Anterior cingulate cortex (tissue), 58 donors: Measurements from ENCODE around the gene FGD5.

ENCODE experiments used
- DNase-seq, 58 donors: peaks; one replicate each; lab custom pipeline; 2025; lab: John Stamatoyannopoulos, UW

FGD5 gene

DNA sequence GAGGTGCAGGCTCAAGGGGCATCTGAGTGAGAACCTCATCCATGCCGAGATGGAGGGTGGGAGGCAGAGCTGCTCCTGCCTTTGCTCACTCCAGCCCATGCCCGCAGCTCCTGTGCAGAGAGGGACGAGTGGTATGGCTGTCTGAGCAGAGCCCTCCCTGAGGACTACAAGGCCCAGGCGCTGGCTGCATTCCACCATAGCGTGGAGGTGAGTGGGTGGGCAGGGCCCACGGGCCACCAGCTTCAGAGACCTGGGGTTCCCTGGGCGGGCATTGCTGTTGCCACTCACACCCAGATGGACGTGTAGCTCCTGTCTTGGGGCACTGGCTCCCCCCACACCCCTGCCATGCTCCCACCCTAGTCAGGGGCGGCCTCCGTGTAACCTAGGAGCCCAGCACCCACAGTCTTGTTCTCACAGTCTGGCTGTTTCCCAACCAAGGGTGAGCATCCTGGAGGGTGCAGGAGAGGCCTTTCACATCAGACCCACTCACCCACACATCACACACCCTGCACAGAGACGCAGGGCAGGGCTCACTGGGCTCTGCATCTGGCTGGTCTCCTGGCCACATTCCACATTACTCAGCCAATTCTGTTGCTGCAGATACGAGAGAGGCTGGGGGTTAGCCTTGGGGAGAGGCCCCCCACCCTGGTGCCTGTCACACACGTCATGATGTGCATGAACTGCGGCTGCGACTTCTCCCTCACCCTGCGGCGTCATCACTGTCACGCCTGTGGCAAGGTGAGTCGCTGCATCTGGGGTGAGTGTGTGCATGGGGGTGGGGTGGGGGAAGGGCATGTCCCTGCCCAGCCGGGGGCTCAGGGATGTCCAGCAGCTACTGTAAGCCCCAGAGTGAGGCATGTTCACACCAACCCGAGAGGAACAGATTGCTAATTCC, 103.3 kb downstream of the FGD5 start:
- no peak for DNase-seq

DNA sequence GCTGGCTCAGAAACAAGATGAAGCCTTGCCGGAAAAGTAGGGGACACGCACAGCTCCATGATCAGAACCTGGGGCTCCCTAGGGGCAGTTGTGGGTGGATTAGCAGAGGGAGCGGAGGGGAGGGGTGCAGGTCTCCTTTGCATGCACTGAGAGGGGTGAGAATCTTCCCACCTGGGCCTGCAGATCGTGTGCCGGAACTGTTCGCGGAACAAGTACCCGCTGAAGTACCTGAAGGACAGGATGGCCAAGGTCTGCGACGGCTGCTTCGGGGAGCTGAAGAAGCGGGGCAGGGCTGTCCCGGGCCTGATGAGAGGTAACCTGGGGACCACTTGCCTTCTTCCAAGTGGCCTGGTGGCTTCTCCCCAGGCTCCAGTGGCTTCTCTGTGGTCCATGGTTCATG, 104.1 kb downstream of the FGD5 start:
- no peak for DNase-seq

DNA sequence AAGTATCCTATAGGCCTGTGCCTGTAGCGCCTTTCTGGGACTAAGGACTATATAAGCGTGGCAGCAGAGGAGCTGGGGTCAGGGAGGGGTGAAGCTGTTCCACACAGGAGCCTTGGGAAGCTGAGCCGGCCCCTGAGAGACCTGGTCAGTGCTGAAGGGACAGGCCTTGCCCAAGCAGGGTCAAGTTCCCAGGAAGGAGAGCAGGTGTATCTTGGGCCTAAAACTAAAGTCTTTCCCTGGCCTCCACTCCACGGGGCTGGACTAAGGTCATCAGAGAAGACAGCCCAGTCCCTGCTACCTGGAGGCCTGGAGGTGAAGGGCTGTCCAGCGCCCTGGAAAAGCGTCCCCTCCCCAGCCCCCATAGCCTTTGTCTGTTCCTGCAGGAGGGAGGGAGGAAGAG, 104.7 kb downstream of the FGD5 start:
- no peak for DNase-seq

DNA sequence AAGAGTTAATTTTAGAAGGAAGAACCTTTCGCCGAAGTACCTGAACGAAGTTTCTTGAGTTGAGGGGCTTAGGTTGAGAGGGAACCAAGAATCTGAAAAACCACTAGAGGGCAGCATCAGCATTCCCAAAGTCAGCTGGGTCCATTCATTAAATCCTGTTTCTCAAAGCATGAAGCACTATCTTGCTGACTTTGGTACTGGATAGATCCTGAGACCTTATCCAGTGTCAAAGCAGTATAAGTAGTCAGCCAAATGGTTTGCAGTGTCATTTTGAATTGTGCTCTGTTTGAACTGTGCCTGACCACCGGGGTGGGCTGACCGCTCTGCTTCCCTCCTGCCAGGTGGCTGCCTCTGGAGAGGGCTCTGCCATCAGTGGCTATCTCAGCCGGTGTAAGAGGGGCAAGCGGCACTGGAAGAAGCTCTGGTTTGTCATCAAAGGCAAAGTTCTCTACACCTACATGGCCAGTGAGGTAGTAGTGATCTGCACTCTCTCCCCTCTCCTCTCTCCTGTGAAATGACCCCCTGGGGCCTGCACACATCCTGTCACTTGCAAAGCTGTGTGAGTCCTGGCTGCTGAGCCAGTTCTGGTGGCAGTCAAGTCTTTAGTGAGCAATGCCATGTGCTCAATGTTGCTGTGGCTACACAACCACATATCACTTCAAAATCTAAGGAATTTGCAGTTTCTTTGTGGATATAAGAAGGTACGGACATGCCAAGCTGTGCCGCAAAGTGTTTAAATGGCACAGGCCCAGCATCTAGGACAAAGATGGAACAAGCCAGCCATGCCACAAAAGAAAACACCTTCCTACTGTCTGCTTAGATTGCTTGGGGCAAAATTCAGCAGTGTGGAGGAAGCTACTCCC, 107.2 kb downstream of the FGD5 start:
- DNase-seq, result peak in 14 of 58 donors; percentile 2 to 45 (median 9)

DNA sequence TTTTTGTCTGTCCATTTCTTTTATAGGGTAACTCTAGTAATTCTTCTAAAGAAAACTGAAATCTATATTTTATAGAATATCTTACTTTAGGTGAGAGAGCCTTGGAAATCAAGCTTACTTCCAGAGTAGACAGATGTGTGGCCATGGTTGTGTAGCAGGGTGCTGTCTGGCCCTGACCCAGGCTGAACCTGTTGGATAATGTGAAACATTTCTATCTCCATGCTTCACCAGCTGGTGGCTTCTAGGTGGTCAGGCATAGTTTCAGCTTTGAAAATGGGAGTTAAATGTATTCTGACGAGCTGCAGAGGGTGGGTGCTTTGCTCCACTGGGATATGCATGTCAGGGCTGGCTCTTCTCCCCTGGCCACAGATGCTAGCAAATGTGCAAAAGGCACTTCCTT, 107.8 kb downstream of the FGD5 start:
- no peak for DNase-seq

DNA sequence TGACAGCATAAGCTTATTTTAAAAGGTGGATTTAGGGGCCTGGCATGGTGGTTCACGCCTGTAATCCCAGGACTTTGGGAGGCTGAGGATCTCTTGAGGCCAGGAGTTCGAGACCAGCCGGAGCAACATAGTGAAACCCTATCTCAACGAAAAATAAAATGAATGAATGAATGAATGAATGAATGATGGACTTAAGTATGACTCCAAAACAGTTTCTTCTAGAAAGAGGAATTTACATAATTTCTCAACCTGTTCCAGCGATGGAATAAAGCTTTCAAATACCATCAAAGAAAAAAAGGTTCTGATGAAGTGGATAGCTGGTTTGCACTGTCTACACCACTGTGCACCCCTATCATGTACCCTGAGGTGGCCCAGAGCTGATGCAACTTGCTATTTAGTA, 108.5 kb downstream of the FGD5 start:
- no peak for DNase-seq

DNA sequence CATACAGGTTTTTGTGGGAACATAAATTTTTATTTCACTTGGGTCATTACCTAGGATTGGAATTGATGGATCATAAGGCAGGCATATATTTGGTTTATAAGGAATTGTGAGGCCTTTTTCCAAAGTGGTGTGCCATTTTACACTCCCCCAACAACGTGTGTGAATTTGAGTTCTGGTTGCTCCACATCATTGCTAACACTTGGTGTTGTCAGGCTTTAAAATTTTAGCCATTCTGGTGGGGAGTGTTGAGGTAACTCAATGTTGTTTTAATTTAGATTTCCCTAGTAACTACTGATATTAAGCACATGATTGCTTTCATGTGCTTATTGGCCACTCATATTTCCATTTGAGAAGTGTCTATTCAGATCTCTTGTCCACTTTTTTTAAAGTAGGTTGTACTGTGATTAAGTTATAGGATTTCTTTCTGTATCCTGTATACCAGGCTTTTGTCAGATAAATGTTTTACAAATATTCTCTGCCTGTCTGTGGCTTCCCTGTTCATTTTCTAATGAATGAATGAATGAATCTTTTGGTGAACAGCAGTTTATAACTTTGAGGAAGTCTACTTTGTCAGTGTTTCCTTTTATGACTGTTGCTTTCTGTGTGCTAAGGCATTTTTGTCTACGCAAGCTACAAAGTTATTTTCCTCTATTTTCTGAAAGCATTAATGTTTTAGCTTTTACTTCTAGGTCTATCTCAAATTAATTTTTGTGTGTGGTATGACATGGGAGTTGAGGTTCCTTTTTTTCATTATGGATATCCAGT, 110.7 kb downstream of the FGD5 start:
- DNase-seq, result no peak

DNA sequence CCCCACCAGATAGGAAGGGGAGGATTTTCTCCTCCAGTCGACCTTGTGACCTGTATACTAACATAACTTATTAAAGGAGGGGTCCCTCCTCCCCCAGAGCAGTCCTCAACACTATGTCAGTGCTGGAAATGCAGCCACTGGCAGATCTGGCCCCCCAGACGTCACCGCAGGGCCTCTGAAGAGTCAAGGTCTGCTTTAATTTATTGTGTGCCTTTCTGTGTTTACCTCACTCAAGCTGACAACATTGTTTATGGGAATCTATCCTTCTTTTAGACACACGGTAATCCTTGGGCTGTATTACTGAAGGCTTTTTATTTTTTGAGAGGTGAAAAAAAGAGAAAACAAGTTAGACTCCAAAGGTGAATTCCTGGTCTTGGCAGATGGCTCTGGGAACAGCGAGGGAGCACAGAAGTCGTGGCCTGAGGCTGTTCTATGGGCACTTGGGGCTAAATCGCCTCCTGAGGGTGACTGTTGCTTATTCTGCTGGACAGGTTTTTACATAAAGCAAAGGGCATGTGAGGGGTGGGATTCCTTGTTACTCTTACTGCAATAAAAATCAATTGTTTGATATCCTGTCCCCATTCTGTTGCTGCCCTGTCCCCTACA, 115.2 kb downstream of the FGD5 start:
- DNase-seq, result no peak

DNA sequence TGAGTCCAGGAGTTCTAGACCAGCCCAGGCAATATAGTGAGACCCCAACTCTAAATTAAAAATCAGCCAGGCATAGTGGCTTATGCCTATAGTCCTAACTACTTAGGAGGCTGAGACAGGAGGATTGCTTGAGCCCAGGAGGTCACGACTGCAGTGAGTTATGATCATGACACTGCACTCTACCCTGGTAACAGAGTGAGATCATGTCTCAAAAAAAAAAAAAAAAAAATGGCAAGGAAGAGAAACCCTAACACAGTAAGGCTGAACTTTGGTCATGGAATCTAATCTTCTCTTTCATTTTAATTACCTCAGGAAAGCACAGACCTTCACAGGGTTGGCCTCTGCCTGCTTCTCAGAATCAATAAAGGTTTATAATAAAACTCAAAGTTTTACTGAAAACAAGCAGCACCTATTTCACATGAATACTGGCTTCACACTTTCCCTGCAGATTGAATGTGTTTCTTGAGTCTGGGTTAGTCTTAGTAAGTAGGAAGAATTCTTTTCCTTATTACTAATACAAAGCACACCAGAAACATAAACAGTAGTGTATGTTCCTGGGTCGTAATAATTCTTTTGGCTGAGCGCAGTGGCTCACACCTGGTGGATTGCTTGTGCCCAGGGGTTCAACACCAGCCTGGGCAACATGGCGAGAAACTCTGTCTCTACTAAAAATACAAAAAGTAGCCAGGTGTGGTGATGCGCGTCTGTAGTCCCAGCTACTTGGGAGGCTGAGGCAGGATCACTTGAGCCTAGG, 117.0 kb downstream of the FGD5 start:
- no peak for DNase-seq

DNA sequence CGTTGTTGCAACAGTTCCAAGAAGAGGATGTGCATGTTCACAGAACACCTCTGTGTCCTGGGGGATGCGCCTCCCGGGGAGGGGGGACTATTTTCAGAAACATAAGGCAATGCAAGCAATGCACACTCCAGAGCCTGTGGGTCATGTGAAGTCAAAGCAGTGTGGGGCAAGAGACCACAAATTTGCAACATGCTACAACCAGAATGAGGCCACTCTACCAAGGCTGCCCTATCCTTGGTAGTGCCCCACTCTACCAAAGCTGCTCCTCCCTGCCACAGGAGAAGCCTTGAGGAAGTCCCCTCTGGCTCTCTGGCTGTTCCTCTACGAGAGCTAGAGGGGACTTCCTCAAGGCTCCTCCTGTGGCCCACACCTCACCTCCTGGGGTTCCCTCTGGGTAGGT, 120.2 kb downstream of the FGD5 start:
- DNase-seq, result no peak

DNA sequence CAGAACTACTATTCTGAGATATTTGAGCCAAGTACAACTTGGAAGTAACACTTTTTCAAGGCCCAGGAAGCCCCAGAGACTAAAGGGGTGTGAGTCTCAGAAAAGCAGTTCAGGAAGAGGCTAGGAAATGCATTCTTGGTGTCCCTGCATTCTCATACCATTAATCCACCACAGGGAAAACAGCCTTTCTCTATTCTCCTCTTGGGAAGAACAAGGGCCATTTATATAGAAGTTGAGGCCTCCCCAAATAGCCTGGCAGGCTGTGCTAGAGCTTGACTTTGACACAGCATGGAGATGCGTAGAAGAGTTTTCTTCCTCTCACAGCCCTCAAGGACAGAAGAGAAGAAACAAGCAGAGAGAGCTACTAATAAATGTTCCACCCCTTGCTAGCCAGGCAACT, 123.1 kb downstream of the FGD5 start:
- DNase-seq, result peak in 1 of 58 donors; percentile 36

DNA sequence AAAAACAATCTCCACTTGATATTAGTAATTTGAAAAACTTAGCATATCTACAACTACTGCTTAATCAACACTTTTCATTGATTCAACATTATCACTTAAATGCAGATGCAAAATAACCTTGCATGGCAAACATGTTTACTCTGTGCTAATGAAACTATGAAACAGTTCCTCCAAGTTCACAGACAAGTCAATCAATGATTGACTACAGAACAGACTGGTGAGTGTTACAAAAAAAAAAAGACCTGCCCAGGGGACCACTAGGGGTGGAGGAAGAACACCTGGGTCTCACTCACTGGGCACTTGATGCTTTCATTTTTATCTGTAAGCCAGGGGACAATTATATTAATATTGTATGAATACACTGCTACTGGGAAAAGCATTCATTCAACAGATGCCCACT, 124.3 kb downstream of the FGD5 start:
- DNase-seq, result no peak

DNA sequence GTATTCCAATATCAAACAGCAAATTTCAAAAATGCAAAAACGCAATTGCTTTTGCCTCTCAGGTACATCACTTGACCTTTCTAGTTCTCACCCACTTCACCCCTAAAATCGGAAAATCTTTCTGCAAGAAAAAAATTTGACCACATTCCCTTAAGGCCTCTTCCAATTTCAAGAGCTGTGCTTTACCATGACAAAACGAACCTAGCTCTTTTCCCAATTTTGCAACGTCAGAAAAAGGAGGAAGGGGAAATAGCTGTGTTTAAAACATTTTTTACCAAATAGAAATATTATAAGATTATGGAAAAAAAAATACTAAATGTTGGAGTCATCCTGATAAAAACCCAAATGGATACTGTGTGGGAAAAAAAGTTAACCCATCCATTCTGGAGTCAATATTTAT, 127.5 kb downstream of the FGD5 start:
- no peak for DNase-seq

DNA sequence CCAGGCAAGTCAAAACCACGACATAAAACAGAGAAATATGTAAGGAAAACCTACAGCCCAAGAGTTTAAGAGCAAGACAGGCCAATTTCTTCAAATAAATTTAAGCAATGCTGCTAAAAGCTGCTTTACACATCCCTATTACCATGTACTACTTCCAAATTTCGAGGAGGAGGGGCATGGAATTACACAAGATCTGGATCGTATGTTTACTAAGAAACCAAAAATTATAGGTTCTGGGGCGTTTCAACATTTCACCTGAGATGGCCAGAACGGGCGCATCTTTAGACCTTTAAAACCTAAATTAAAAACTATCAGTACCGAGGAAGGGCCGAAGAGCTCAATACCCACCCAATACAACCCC, 128.0 kb downstream of the FGD5 start:
- no peak for DNase-seq

DNA sequence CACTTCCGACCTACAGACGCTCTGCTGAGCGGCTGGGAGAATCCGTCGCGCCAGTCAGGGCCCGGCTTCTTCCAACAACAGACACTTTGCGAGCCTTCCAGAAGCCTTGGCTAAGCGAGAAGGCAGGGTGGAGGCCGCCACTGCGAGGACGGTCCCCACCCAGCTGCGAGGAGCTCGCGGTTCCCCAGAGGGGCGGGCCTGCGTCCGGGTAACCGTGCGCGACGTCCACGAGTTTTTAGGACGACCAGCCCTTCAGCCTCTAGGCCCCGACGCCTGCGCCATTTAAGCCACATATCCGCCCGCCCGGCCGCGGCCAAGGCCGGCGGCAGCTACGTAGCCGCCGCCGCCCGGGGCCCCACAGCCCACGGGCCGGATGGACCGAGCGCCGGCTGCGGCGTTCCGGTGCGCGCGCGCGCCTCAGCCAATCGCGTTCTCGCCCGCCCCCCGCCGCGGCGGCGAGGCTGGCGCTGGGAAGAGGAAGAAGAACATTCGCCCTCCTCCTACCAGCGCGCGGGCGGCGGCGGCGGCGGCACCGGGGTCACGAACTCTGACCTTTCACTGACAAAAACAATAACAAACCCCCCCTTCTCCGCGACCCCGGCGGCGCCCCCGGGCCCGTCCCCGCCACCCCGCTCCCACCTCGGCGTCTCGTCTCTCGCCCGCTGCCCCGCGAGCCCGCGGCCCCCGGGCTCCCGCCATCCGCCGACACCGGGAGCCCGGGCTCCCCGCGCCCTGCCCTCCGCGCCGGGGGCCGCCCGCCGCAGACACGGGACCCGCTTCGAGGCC, 128.5 kb downstream of the FGD5 start, which contains the start of gene NR2C2:
TSS of gene NR2C2 (plus strand) at position 484 of the 786 bp plus-strand sequence. CDS start 56,332 bp downstream, outside the sequence.
- DNase-seq, result peak in 55 of 58 donors; percentile 44 to 87 (median 75)

DNA sequence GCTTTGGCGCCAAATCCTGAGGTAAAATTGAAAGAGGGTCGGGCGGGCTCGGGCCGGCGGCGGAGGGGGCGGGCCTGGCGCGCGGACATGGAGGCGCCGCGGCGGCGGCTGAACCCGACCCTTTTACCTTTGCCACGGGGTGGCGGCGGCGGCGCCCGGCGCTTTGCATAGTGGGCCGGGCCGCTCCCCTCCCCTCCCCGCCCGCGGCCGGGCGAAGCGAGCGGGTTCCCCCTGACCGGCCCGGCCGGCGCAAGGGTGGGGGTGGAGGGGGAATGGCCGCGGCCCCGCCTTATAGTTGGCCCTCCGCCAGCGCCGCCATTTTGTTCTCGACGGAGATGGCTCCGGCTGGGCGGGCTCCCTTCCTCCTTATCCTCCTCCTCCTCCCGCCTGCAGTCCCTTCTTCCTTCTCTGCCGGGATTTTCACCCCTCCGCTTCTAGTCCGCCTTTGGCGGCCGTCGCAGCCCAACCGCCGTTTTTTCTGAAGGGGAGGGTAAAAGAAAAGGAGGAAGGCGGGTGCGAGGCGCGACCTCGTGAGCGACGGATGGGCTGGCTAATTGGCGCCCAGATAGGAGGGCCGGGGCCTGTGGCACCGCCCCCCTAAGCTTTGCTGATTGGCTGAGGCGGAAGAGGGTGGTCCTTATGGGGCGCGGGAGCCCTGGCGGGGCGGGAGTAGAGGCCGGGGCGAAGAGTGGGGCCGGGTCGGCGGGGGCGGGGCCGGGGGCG, 129.3 kb downstream of the FGD5 start:
- DNase-seq, result peak; percentile 71 to 99 (median 97)

DNA sequence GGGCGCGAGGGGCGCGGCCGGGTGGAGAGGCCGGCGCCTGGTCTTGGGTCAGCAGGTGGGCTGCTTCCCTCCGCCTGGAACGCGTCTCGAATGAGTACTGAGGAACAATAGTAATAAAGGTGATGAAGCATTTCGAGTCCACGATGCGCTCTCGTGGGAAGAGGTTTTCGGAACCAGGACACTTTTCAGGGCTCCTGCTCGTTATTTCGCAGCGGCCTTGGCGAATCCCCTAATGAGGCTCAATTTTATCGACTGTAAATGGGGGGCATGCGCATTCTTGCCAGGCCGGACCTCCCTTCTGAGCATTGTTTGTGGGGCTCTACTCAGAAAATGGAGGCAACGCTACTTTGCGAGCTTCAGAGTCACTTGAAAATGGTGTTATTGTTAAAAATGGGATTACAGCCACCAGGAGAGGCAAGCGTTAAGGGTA, 129.9 kb downstream of the FGD5 start:
- DNase-seq, result no peak

DNA sequence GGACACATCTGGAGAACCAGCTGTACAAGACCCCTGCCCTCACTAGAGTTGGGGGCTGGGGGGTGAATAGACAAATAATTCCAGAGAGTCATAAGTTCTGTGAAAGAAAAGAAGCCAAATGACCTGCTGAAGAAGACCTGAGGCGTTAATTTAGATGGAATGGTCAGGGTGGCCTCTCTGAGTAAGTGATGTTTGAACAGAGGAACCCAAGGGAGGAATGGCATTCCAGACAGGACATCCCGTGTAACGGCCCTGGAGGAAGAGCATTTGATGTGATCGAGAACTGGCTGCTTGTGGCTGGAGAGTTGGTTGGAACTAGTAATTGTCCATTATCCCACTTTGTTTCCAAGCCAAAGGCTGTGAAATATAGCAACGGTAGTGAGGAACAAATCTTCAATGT, 130.4 kb downstream of the FGD5 start:
- DNase-seq, result no peak
